Activated CD4-positive, alpha-beta T cell treated with anti-CD3 and anti-CD28 coated beads, Interleukin-2, Interleukin-6, amounts not matched to agents 100 ng/mL and 50 ng/mL, durations not matched to agents 16 hours and 8 hours (primary cell): ENCODE results near the gene CDSN.
A peak's percentile ranks its signal among the peaks of the same experiment; 100 is the strongest.

Experiments
- DNase-seq: peaks from one replicate; pipeline ENCODE4 v3.0.0-alpha.2; 2020

Gene CDSN

GRCh38 chr6:31144296-31144969 lies 24.2 kb upstream of the CDSN start:
- DNase-seq = no peak

DNA sequence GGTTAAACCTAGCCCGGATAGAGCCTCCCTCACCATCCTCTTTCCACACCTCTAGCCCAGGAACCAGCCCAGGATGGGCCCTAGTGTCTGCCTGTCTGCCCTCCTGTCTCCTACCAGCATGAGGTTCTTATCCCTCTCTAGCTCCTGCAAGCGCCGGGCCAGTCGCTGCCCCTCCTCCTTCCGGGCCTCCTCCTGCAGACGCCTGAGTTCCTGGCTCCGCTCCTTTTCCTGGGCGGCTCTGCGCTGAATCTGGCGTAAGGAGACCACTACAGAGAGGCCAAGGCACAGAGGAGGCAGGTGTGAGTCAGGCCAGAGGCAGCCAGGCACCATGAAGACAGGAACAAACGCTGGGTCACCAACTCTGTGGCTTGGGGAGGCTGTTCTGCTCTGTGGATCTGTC lies 22.9 kb upstream of the CDSN start:
- no peak for DNase-seq

- no peak for DNase-seq
Measured at GRCh38 chr6:31142361-31142761, 22.1 kb upstream of the CDSN start.

GRCh38 chr6:31140643-31141042 lies 20.4 kb upstream of the CDSN start:
- no peak for DNase-seq

DNA sequence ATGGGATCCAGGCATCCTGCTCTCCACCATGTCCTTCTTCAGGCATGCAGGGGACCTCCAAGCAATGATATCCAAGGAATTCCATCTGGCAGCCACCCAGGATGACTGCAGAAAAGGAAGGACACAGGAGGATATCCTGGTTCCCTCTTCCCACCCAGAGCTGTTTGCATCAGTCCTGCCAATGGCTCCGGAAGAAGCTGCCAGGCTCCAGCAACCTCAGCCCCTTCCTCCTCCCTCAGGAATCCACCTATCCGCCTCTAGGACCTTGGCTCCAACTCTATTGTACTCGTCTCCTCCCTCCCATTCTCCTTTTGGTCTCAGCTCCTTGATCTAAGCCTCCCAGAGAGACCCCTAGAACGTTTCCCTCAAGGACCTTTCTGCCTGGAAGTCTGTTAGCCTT lies 19.4 kb upstream of the CDSN start:
- DNase-seq = no peak

DNA sequence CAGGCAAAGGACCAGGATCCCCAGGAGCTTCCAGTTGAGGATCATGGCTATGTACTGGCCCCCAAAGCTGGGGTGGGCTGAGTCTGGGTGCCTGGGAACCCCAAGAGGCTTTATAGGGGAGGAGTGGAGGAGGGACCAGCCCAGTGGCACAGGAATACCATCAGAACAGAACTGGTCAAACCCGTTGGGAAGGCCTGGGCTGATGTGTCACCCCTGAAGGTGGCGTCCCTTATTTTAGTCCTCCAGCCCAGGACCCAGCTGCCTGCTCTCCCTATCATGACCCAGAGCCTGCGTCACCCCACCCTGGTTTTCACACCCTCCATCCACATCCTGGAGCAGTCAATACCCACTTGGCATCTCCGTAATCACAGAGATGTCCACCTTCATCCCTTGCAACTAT lies 18.7 kb upstream of the CDSN start, which contains the start of gene PSORS1C2:
PSORS1C2 (minus strand) TSS at position 85 of the 400 bp plus-strand sequence; CDS start at position 45, 40 bp downstream.
- no peak for DNase-seq

- no peak for DNase-seq
Measured at GRCh38 chr6:31135710-31136109, 15.5 kb upstream of the CDSN start.

- no peak for DNase-seq
Measured at GRCh38 chr6:31132806-31133205, 12.6 kb upstream of the CDSN start.

- no peak for DNase-seq
Measured at GRCh38 chr6:31131595-31131994, 11.3 kb upstream of the CDSN start.

- DNase-seq = no peak
Measured at GRCh38 chr6:31130751-31131150, 10.5 kb upstream of the CDSN start.

GRCh38 chr6:31129130-31129529 lies 8.9 kb upstream of the CDSN start:
- no peak for DNase-seq

DNA sequence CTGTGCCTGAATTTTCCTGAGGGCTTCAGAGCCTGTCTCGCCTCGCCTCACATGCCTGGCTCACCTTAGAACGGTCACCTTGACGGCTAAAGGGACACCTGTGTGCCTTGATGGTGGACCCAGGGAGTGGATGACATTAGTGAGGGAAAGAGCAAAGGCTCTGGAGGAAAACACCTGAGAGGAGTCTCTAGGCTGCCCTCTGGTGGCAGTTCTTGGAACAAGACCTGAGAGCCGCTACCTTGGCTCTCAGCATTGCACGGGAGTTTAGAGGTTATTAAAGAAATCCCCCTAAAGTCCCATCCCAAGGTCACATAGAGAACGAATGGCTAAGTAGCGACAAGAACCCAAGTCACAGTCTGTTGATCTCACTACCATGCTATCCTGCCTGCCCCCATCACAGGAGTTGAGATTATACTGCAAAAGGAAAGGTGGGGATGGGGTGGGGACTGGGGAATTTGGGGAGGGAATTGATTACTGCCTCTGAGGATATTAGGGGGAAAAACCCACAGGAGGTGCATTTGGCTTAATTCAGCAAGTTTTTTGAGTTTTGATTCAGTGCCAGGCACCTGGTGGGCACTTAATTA lies 7.9 kb upstream of the CDSN start:
- peak; percentile 75 for DNase-seq

GRCh38 chr6:31126396-31127175 lies 6.3 kb upstream of the CDSN start:
- no peak for DNase-seq

- DNase-seq = no peak
Measured at GRCh38 chr6:31125586-31126363, 5.5 kb upstream of the CDSN start.

- DNase-seq = no peak
Measured at GRCh38 chr6:31125162-31125561, 4.9 kb upstream of the CDSN start.

DNA sequence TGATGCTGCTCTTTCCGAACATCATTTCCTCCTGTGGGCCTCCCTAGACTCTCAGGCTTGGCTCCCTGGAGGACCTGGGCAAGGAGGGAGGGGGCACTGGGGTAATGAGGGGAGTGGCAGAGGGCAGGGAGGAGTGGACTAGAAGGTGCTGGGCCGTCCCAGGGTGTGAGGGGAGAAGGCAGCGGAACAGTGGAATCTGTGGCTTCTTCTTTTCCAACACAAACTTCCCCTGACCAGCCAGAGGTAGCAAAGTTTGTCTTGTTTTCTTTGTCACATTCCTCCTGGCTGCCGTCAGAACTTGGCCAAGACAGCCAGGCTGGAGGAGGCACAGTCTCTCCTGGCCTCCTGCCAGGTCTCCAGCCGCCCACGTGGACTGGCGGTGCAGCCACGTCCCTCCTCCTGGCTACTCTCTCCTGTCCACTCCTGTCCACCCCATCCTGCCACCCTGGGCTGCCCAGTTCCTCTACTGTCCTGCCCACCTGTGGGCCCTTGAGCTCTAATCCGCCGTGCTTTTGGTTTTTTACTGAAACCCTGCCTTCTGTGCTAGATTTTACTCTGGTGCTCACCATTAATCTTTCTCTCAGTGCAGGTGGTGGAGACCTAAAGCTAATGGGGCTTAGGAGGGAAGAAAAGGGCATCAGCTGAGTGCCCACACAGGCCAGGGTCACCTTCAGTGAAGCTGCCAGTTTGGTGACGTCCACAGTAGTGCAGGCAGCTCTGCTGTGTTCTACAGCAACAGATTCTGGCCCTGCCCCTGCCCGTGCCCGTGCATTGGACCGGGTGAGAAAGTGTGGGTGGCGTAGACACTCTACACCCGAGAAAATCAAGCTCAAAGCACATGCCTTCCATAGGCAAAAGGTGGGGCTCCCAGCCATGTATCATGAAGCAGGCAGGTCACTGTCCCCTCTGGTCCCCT lies 2.8 kb upstream of the CDSN start:
- no peak for DNase-seq

DNA sequence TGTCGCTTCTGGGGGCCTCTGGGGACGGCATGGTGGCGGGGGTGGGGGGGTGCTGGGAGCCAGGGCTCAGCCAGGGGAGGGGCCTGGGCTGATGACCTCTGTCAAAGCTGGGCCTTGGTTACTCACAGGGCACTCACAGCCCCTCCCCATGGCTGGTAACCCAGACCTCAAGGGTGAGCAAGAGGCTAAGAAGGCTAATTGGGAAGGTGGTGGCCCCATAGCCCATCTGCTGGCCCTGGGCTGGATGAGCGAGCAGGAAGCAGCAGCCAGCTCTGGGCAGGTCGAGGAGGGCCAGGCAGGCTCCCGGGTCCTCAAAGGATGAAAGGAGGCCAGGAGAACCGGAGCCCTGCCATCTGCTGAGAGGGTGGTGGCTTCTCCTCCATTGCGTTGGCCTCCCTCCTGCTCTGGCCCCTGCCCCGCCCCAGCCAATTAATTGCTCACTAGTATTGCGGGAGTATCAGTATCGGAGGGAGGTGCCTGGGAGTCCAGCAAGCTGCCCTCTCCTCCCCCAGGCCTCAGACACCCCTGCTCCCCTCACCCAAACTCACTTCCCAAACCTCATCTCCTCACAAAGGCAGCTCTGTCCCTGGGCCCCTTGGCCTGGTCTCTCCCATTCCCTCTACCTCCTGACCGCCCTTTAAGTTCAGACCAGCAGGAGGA lies 1.0 kb upstream of the CDSN start:
- DNase-seq = no peak

DNA sequence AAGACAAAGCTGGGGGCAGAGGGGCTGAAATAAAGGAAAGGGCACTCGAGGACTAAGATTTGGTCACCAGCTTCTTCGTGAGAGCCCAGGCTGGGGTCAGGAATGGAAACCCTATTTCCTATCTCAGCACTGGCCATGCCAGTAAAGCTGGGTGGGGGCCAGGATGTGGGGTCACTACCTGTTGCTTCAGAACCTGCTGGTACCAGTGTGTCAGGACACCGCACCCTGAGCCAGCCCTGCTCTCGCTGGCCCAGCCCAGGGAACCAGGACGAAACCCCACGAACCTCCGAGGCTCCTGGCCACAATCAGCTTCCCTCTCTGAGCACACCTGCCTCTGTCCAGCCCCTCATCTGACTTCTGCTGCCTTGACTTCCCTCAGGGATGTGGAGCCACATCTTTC lies 2.1 kb downstream of the CDSN start:
- no peak for DNase-seq

DNA sequence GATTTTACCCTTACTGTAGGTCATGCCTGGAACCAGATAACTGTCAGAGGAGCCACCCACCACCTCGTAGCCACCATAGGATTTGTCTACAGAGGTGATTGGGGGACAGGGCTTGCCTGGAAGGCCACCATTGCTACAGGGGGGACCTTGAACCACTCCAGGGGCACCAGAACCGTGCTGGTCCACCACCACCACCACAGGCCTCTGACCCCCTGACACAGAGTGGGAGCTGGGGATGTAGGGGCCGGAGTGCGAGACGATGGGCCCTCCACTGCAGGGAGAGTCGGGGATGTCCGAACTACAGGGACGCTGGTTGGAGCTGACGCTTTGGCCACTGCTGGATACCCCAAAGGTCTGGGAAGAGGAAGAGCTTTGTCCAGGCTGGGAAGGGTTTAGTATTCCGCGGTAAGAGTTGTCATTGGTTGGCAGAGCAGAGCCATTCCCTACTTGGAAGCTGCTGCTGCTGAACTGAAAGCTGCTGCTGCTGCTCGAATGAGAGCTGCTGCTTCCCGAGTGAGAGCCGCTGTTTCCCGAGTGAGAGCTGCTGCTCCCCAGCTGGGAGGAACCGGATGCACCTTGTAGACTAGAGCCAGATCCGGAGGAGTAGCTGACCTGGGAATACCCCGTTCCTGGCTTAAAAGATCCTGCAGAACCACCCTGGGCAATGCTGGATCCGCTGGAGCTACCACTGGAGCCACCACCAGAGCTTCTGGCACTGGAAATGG lies 3.4 kb downstream of the CDSN start:
- DNase-seq = no peak

DNA sequence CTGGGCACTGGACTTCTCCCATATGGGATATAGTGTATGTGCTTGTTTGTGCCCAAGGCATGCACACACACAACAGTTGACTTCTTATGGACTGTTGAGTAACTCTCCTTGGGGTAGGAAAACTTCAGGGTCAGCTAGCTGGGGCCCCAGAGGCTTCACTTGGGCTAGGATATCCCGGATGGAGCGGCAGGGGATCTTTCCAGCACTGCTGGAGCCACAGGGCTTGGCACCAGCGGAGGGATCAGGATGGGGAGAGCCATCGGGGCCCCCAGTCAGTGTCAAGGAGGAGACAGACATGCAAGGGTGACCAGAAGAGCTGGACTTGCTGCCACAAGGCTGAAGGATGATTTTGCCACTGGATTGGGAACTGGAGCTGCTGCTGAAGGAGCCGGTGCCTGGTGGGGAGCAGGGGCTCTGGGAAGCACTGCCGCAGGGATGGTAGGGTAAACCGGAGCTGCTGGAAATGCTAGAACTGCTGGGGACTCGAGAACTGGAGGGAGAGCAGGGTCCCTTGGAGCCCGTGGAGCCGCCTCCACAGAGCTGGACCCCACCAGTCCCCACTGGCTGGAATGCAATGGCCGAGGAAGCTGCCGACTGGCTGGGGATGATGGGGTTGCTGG lies 4.2 kb downstream of the CDSN start:
- DNase-seq = no peak
